Measurements from ENCODE around the gene SERPINB13.
"Not testable (repeated sequence)": the region's sequence is repeated elsewhere in the genome, so short reads cannot be mapped to it uniquely, and the experiment has no call there.

SERPINB13 gene

DNA sequence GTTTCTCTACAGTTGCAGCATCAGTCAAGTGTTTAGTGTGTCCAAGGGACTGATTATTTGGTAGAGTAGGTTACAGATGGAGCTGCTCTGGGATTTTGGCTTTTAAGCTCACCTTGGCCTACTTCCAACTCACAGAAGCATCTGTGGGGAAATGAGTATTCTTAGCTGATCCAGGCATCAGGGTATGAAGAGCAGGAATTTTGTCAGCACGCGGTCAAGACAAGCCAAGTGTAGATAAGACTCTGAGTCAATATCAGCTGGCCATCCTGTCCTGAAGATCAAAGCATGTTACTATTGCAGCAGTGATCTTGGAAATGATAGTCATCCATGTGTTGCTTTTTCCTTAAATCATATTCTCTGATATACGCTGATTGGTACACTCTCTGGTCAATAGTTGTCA, 32.5 kb downstream of the SERPINB13 start:
- Mint-ChIP-seq H3K27ac (no peak overlapping the region), H3K9me3 (peaks cover 26% of the 10 kb centered on the region), H3K36me3 (ENCODE audit: low read depth) (peaks cover 6% of the 10 kb centered on the region), H3K4me3 (no peak overlapping the region), H3K4me1 (no peaks in the 10 kb centered on the region), H3K27me3 (ENCODE audit: low read depth, poor library complexity) (no peaks in the 10 kb centered on the region)
- no peak for DNase-seq
- TF ChIP-seq, protein P1, sequence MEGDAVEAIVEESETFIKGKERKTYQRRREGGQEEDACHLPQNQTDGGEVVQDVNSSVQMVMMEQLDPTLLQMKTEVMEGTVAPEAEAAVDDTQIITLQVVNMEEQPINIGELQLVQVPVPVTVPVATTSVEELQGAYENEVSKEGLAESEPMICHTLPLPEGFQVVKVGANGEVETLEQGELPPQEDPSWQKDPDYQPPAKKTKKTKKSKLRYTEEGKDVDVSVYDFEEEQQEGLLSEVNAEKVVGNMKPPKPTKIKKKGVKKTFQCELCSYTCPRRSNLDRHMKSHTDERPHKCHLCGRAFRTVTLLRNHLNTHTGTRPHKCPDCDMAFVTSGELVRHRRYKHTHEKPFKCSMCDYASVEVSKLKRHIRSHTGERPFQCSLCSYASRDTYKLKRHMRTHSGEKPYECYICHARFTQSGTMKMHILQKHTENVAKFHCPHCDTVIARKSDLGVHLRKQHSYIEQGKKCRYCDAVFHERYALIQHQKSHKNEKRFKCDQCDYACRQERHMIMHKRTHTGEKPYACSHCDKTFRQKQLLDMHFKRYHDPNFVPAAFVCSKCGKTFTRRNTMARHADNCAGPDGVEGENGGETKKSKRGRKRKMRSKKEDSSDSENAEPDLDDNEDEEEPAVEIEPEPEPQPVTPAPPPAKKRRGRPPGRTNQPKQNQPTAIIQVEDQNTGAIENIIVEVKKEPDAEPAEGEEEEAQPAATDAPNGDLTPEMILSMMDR (IDR thresholded peaks at IDR 0.05) = no peak

GRCh38 chr18:63624863-63625262, 37.7 kb downstream of the SERPINB13 start:
- Mint-ChIP-seq H3K27ac (no peak overlapping the region), H3K27me3 (ENCODE audit: low read depth, poor library complexity) (no peaks in the 10 kb centered on the region), H3K9me3 (peaks cover 68% of the 10 kb centered on the region), H3K36me3 (ENCODE audit: low read depth) (peaks cover 6% of the 10 kb centered on the region), H3K4me3 (no peak overlapping the region), H3K4me1 (no peaks in the 10 kb centered on the region)
- TF ChIP-seq, protein P1 (IDR thresholded peaks at IDR 0.05) = no peak
- DNase-seq = no peak

- H3K4me1 Mint-ChIP-seq = no peaks in the 10 kb centered on the region
- H3K9me3 Mint-ChIP-seq = peaks cover 62% of the 10 kb centered on the region
- TF ChIP-seq, protein P1 (IDR thresholded peaks at IDR 0.05) = no peak
- no peaks in the 10 kb centered on the region for H3K27me3 Mint-ChIP-seq (ENCODE audit: low read depth, poor library complexity)
- DNase-seq = no peak
- peaks cover 6% of the 10 kb centered on the region for H3K36me3 Mint-ChIP-seq (ENCODE audit: low read depth)
- H3K4me3 Mint-ChIP-seq = no peak overlapping the region
- H3K27ac Mint-ChIP-seq = no peak overlapping the region
These were observed 39.3 kb downstream of the SERPINB13 start for GRCh38 chr18:63626431-63626830.

DNA sequence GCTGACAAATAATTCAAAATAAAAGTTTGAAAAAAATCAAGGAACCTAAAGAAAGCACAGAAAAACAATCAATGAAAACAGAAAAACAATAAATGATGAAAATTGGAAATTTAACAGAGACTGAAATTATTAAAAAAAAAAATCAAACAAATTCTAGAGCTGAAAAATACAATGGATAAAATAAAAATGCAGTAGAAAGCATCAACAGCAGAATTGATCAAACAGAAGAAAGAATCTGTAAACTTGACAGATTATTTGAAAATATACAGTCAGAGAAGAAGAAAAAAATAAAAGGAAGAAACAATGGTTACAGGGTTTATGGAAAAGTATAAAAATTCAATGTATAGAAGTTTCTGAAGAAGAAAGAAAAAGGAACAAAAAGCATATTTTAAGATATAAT, 40.7 kb downstream of the SERPINB13 start:
- DNase-seq = no peak
- H3K4me1 Mint-ChIP-seq = no peaks in the 10 kb centered on the region
- TF ChIP-seq, protein P1 (IDR thresholded peaks at IDR 0.05) = no peak
- H3K27ac Mint-ChIP-seq = no peak overlapping the region
- H3K36me3 Mint-ChIP-seq (ENCODE audit: low read depth) = peaks cover 6% of the 10 kb centered on the region
- H3K9me3 Mint-ChIP-seq = peaks cover 60% of the 10 kb centered on the region
- H3K27me3 Mint-ChIP-seq (ENCODE audit: low read depth, poor library complexity) = no peaks in the 10 kb centered on the region
- H3K4me3 Mint-ChIP-seq = no peak overlapping the region

GRCh38 chr18:63637703-63638102, 50.6 kb downstream of the SERPINB13 start:
- Mint-ChIP-seq H3K4me1 (peaks cover 6% of the 10 kb centered on the region), H3K27ac (no peak overlapping the region), H3K9me3 (no peaks in the 10 kb centered on the region), H3K36me3 (ENCODE audit: low read depth) (no peaks in the 10 kb centered on the region), H3K27me3 (ENCODE audit: low read depth, poor library complexity) (peaks cover 4% of the 10 kb centered on the region), H3K4me3 (no peak overlapping the region)
- DNase-seq = no peak
- TF ChIP-seq, protein P1 (IDR thresholded peaks at IDR 0.05) = no peak

DNA sequence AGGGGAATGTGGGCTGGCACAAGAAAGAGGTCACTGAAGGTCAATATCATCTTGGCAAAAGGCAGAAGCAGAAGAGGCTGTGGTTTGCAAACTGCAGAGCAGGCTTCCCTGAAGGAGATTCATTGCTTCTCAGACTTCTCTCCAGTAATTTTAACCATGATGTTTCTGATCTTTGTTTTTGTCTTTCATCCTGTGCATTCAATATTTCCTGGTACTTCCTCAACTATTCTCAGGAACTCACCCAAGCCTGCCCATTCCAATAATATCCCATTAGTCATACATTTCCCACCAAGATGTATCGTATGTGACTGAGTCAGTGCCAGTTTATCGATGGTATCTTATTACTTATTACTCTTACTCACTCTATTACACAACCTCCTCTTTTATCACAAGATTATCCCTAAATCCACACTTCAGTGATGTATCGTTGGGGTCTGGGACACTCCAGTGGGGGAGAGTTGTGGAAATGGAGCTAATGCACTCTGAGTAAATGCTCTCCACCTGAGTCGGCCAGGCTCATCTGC, 54.1 kb downstream of the SERPINB13 start:
- H3K27me3 Mint-ChIP-seq (ENCODE audit: low read depth, poor library complexity); DNase-seq; H3K36me3 Mint-ChIP-seq (ENCODE audit: low read depth); H3K9me3 Mint-ChIP-seq; H3K27ac Mint-ChIP-seq; H3K4me3 Mint-ChIP-seq; H3K4me1 Mint-ChIP-seq: not testable (repeated sequence)

GRCh38 chr18:63642668-63643356, 55.7 kb downstream of the SERPINB13 start:
- not testable (repeated sequence) for H3K27me3 Mint-ChIP-seq (ENCODE audit: low read depth, poor library complexity); H3K27ac Mint-ChIP-seq; H3K4me3 Mint-ChIP-seq; DNase-seq; H3K9me3 Mint-ChIP-seq; H3K4me1 Mint-ChIP-seq; H3K36me3 Mint-ChIP-seq (ENCODE audit: low read depth)

- not testable (repeated sequence) for H3K9me3 Mint-ChIP-seq; H3K27ac Mint-ChIP-seq; DNase-seq; H3K36me3 Mint-ChIP-seq (ENCODE audit: low read depth); H3K4me3 Mint-ChIP-seq; H3K4me1 Mint-ChIP-seq; H3K27me3 Mint-ChIP-seq (ENCODE audit: low read depth, poor library complexity)
These were observed 57.0 kb downstream of the SERPINB13 start, which contains the start of gene SERPINB4 for GRCh38 chr18:63644142-63644541. SERPINB4 (minus strand) TSS chr18:63644256; CDS start chr18:63643577, 679 bp downstream.

DNA sequence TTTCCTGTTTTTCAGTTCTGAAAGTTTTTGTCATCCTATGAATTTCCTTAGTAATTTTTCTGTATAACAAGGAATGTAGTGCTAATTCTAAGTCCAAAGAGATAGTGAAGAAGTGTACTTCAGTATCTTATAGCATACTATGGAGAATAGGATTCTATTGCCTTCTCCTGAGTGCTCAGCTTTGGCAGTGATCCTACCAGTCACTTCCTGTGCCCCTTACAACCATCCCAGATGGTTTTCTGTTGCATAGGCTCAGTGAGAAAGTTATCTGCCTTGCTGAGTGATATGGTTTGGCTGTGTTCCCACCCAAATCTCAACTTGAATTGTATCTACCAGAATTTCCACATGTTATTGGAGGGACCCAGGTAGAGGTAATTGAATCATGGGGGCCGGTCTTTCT, 57.6 kb downstream of the SERPINB13 start:
- H3K27ac Mint-ChIP-seq; H3K27me3 Mint-ChIP-seq (ENCODE audit: low read depth, poor library complexity); H3K4me3 Mint-ChIP-seq; H3K36me3 Mint-ChIP-seq (ENCODE audit: low read depth); DNase-seq; H3K4me1 Mint-ChIP-seq; H3K9me3 Mint-ChIP-seq: not testable (repeated sequence)
